NOMO-1 treated with dmso at 0.1 percent for 144 hours (cell line): ENCODE data around the gene NANOS3.
A peak's percentile ranks its signal among the peaks of the same experiment; 100 is the strongest.

ENCODE experiments used
- DNase-seq: peaks from one replicate; lab custom pipeline; 2025; ENCODE audit not compliant: unreplicated experiment; lab: John Stamatoyannopoulos, UW

Gene NANOS3

GRCh38 chr19:13864667-13865570 lies 12.0 kb upstream of the NANOS3 start:
- no peak for DNase-seq

DNA sequence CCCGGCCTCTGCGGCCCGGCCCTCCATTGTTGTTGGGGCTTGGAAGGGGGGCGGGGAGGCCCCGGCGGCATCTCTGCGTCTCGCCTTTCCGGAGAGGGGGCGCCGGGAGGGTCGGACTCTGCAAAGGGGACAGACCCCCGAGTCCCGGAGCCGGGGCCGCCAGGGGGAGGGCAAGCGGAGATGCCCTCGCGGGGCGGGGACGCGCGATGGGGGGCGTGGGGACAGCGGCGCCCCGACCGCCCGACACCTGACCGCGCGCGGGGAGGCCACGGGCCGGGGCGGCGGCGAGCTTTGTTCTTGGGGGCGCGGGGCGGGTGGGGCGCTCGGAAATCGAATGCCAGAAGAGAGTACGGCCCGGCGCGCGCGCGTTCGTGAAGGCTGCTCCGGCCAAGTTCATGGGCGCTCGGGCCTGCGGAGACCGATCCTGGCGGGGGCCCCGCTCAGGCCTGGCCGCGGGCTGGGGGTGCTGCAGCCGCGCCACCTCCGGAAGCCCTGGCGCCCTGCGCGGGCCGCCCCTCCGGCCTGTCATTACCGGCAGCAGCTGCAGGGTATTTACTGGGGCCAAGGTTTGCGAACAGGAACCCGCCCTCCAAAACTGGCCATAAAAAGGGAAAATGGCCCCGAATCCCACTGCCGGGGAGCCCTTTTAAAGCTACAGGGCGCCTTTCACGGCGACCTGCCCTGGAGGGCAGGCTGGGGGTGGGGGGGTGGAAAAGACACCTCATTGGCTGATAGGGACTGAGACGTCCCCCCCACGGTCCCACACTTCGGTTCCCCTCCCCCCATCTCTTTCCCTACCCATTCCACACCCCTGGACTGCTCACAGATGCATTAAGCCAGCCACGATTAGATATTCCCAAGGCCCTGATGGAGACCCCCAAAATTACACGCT lies 11.1 kb upstream of the NANOS3 start:
- no peak for DNase-seq

DNA sequence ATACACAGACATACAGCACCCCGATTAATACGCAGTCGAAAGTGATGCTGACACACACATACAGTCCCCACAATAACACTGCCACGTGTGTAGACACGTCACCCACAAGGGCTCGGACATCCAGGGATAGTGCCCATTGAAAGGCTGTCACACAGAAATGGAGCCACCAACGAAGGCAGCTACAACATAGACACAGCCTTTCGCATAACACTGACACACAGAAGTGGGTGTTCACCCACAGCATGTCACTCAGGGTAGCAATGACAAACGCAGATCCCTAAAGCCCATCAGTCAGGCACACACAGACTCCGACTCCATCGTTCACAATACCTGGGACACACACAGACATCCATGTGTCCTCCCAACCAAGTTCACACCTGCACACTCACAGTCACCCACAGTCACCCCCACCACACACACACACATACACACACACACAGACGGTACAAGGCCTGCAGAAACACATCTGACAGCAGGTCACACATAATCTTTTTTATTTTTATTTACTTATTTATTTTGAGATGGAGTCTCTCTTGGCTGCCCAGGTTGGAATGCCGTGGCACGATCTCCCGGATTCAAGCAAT lies 10.4 kb upstream of the NANOS3 start:
- DNase-seq = no peak

DNA sequence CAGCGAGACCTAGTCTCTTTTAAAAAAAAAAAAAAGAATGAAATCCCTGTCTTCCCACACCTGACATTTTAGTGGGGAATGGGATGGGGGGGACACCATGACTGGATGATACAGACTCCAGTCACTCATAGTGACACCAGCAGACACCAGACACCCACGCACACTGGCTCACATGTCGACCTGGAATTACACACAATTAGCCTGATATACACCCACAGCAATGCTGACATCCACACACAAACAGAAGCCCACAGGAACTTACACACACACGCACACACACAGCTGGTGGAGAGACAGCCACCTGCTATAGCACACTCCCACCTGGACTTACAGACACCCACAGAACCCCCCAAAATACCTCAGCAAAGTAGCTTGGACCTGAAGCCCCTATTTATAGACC lies 8.3 kb upstream of the NANOS3 start:
- DNase-seq = no peak

DNA sequence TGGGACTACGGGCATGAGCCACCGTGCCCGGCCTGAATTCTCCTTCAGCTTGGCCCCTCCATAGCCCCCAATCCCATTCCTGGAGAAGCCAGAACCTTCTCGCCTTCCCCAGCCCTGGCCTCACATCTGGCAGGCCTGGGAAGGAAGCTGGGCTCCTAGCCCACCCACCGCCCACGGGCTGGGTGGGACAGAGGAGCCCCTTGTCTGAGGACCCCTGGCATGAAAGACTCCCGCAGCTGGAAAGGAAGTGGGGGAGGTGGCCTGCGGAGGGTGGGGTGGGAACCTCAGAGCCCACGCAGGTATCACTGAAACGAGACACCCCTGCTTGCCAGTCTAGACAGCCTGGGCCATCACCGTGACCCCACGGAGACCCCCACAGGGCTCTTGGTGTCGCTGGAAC lies 7.7 kb upstream of the NANOS3 start:
- DNase-seq = no peak

DNA sequence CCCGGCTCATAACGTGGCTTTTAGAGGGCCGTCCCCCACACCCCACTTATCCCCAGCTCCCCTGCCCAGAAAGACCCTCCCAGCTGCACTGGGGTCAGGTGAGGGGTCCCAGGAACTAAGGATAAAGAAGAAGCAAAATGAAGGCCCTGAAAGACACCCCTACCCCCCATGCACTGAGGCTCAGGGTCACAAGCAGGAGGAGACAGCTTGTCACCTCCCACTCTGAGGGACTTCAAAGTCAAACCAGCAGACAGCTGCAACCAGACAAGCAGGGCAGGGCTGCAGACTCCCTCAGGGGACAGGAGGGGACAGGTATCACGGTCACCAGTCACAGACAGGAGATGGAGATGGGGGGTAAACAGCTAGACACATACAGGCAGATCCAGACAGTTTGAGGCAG lies 6.1 kb upstream of the NANOS3 start:
- no peak for DNase-seq

DNA sequence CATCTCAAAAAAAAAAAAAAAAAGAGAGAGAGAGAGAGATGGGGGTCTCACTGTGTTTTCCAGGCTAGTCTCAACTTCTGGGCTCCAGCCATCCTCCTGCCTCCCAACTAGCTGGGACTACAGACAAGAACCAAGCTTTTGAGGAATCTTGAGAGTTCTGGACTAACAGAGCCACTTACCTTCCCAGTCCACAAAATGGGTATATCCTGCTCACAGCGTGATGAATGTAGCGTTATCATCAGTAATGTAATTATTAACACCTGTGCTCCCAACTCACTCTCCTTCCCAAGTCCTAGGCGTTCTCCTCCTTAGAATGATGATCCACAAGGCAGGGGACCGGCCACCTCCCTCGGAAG lies 4.6 kb upstream of the NANOS3 start:
- no peak for DNase-seq

DNA sequence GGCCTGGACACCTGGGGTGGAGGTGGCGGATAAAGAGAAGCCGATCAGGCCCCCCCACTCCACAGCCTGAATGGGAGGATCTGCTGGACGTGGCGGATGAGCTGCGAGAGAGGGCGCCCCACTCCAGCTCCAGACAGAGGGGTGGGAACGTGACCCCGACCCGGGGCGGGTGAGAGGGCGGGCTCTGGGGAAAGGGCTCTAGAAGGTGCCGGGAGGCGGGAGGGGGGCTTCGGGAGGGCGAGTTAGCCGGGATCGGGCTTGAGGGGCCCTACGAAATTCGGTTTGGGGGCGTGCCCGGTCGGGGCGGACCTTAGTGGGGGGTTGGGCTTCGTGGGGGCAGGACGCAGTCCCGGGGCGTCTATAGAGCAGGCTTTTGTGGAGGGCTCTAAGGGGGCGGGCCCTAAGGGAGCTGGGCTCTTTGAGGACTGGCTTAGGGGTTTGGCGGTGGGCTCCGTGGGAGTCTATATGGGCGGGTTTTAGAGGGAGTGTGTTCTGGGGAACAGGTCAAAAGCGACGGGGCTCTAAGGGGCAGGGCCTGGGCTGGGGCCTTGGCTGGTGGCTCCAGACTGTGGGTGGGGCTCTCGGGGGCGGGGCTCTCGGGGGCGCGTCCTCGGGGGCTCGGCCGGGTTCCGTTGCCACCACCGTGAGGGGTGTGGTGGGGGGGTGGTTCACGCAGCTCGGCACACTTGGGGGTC lies 4.1 kb upstream of the NANOS3 start:
- DNase-seq = peak; percentile 37

- DNase-seq = no peak
These were observed 3.0 kb upstream of the NANOS3 start for GRCh38 chr19:13873834-13874515.

DNA sequence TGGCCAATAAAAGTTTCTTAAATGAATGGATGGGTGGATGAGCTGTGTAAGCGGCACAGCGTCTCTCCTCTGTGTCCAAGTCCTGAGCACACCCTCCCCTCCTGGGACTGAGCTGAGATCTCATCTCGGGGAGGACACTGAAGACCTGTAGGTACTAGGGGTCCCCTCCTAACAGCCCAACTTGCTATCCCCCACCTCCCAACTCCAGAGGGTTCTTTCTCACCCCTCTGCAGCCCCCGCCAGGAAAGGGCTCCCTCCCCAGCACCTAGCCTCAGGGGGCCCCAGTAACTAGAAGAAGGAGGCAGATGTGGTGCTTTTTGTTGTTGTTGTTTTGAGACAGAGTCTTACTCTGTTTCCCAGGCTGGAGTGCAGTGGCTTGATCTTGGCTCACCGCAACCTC lies 1.1 kb upstream of the NANOS3 start:
- DNase-seq = no peak

DNA sequence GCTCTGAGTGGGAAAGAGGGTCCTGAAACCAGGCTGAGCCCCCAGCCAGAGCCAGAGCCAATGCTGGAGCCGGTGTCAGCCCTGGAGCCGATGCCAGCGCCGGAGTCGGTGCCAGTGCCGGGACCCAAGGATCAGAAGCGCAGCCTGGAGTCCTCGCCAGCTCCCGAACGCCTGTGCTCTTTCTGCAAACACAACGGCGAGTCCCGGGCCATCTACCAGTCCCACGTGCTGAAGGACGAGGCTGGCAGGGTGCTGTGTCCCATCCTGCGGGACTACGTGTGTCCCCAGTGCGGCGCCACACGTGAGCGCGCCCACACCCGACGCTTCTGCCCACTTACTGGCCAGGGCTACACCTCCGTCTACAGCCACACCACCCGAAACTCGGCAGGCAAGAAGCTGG lies 369 bp downstream of the NANOS3 start:
- DNase-seq = no peak

- DNase-seq = peak; percentile 96
These were observed 3.4 kb downstream of the NANOS3 start for GRCh38 chr19:13880059-13881043.

DNA sequence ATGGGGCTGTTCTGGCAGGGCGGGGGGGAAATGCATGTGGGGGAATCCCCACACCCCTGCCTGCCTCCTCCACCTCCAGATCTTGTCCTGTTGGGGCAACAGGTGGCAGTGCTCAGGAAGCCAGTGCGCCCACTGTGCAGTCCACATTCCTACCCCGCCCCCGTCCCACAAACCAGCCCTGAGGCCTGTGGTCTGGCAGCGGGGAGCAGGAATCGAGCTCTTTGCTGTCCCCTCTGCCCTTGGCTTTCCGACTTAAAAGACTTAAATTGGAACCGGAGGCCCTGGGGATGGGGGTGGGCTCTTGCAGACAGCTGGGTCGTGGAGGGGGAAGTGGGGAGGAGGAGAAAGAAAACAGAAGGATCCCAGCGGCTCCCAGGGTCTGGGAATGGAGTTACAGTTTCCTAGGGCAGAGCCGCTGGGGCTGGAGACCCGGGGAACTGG lies 4.3 kb downstream of the NANOS3 start:
- no peak for DNase-seq

DNA sequence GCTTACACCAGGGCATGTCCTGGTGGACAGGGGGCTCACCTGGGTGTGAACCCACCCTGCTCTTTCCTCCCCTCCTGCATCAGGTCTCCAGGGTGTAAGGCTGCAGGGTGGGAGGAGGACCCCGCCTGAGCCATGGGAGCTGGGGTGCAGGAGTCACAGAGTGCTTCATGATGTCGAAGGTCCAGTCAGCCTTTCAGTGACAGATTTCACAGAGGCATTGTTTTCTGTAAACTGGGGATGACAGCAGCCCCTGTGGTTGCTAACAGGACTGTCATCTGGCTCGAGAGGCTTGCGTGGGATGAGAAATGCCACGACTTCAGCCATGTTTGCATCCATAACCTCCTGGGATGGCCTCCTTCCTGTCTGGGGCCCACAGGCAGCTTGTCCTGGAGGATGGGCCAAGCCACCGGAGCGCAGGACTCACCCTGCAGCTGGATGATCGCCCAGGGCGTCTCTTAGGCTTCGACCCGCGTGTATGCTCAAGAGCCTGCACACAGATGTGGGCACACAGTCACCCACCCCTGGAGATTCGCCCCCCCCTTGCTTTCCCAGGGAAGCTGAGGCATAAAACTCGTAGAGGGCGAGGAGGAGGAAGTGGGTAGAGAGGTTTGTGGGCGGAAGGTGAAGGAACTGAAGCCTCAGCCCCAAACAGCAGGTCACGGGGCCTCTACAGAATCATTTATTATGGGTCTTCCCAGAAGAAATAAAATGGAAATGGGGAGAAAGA lies 4.9 kb downstream of the NANOS3 start:
- DNase-seq = peak; percentile 31

GRCh38 chr19:13882419-13882795 lies 5.5 kb downstream of the NANOS3 start:
- DNase-seq = no peak

DNA sequence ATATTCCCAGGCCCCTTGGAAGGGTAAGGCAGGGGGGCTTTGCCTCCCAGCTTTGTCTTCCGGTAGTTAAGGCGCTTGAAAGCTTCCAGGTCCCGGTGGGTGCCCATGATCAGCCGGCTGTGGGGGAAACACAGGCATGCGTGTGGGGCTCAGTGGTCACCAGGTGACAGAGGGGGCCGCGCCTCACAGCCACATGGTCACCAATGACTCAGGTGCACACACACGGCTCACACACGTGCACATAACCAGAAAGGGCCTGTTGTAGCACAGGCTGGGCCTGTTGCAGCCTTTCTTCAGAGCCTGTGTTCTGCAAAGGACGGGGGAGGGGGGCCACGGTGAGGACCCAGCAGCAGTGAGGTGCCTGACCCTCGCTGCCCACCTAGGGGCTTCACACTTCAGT lies 5.9 kb downstream of the NANOS3 start:
- DNase-seq = no peak

DNA sequence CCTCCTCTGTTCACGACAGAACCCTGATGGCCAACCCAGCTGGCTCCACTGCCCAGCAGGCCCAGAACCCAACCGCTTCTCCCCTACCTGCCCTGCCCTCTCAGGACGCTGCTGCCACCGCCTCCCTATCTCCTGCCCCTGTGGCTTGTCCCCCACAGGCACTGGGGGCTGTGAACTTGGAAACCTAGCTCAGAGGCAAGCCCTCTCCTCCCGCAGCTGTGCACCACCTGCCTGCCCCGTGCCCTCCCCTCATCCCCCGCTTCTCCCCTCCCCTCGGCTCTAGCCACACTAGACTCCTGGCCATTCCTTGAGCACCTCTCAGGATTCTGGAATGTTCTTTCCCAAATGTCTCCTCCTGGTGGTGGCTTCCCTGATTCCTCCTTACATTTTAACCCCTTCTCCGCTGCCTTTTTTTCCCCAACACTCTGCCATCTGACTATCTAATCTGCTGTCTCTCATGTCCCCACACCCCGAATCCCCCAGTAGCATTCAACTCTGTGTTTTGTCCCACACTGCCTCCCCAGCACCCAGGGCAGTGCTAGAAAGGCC lies 6.7 kb downstream of the NANOS3 start:
- DNase-seq = no peak
